Hindlimb muscle (tissue), 1 donor: ENCODE measurements around the gene TBXA2R. TPM values are rescaled to one million over a fixed set of nuclear protein-coding genes. Genes with fewer than 3 reads are reported as not detected.
A peak's percentile ranks its signal among the peaks of the same experiment; 100 is the strongest.

Source experiments
- DNase-seq: peaks from one replicate; pipeline ENCODE4 v3.0.0-alpha.2; 2013
- polyA plus RNA-seq: library from polyadenylated mRNA; unstranded; fragments of 120-200 nt; gene quantifications from one replicate; pipeline ENCODE4 v1.2.1, GENCODE V29; 2013; ENCODE audit not compliant: insufficient read length

Gene TBXA2R
- polyA plus RNA-seq, 1 donor = 3.4 TPM

GRCh38 chr19:3618811-3619630 lies 12.3 kb upstream of the TBXA2R start:
- no peak for DNase-seq

DNA sequence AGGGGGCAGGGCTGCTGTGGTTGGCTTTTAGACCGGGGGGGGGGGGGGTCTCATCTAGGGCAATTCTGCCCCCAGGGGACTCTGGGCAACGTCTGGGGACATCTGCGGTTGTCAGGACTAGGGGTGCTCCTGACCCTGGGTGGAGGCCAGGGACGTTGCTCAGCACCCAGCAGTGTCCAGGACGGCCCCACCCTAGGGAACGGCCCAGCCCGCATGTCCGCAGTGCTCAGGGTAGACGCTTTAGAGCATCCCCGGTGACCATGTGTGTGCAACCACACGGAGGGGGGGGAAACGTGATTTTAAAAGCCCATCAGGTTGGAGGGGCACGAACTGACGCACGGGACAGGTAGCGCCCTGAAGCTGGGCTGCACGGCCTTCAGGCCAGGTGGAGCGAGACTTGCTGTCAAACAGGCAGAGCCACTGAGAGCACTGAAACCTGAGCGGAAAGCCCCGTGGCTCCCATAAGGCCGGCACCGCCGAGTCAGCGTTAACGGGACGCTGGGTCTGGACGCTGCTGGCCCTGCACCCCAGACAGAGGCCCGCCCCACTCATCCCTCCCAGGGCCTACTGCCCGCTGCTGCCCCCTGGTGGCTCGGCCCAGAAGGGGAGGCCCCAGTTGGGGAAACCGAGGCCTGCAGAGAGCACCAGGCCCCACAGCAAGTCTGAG lies 11.6 kb upstream of the TBXA2R start:
- peak; percentile 67 for DNase-seq

- DNase-seq = no peak
Measured at GRCh38 chr19:3617463-3617862, 10.8 kb upstream of the TBXA2R start.

DNA sequence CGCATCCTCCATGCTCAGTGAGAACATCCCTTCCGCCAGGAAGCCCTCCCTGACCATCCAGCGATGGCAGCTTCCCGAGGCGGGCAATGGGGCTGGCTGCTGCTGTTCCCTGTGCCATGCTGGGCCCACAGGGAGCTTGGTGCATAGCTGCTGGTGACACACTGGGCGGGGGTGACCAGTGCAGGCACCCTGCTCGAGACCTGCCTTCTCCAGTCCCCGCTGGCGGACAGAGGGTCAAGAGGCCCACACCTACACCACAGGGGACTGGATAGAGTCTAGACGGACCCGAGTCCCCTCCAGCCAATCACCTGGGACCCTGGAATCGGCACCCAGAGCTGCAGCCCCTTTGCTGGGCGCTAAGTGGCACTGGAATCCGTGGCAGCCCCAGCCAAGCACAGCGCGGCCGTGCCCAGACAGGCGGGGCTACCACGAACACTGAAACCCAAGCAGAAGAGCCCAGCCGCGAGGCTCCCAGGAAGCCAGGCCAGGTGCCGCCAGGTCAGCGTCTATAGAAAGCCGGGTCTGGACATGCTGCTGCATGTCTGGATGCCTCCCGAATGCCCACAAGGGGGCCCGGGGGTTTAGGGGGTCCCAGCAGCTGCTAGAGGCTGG lies 9.0 kb upstream of the TBXA2R start:
- no peak for DNase-seq

DNA sequence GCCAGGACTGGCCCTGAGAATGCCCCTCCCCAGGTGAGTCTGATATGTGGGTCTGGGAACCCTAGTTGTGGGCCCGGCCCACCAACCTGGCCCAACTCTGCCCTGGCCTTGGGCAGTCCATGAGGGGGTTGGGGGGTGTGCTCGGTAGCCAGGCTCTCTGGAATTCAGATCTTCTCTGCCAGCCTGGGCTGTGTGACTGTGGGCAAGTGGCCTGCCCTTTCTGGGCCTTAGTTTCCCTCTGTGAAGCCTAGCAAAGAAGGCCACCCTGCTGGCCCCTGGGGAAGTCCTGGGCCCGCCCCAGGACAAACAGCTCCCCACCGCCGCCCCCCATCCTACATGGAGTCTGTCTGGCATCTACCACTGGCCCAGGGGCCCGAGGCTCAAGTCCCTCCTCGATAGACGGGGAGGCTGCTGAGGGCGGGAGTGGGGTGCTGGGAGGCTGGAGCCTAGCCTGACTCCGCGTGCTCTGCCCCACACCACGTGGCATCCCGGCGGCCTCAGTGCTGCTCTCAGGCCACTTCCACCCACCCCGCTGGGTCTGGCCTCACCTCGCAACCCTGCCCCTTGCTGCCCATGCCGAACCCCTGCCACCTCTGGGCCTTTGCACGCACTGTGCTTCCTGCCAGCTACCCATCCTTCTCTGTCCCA lies 8.3 kb upstream of the TBXA2R start:
- no peak for DNase-seq

- DNase-seq = no peak
Measured at GRCh38 chr19:3613818-3614661, 7.4 kb upstream of the TBXA2R start.

- no peak for DNase-seq
Measured at GRCh38 chr19:3612901-3613741, 6.4 kb upstream of the TBXA2R start.

- no peak for DNase-seq
Measured at GRCh38 chr19:3612330-3612729, 5.7 kb upstream of the TBXA2R start.

- DNase-seq = no peak
Measured at GRCh38 chr19:3611841-3612240, 5.2 kb upstream of the TBXA2R start.

DNA sequence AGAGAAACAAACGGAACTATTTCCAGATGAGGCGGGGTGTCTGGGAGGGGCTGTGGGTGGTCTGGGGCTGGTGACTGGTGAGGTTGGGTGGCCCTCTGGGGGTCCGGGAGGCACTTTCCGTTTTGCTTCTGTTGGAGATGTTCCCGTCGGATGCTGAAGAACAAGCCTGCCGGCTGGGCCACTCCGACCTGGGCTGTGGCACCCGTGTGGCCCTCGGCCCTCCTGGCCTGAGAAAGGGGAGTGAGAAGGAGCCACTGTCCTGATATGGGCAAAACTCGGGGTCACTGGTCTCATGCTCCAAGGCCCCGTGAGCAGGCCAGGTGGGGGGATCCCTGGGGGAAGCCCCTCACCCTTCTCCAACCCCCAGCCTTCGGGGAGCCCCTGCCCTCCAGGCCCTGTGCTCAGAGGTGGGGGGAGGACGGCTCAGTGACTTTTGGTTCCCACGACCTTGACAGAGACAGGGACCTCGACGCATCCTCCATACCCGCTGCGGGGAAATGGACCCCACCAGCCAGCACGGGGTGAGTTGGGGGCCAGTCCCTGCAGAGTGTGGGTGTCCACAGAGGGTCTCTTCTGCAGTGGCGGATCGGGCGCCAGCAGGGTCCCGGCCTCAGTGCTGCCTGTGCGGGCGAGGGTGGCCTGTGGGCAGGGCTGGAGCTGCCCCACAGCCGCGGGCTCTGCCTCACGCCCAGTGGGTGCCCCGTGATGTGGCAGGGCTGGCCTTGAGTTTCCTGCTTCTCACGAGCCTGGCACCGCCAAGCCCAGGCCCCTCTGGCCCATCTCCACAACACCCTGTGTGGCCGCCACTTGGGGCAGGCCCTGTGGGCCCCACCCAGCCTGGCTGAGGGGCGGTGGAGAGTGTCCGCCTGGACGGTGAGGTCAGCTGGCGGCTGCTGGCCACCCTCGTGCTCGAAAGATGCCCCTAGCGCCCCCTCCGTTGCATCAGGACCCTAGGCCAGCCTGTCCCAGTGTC lies 4.4 kb upstream of the TBXA2R start:
- DNase-seq = no peak

- DNase-seq = no peak
Measured at GRCh38 chr19:3609779-3610719, 3.4 kb upstream of the TBXA2R start.

DNA sequence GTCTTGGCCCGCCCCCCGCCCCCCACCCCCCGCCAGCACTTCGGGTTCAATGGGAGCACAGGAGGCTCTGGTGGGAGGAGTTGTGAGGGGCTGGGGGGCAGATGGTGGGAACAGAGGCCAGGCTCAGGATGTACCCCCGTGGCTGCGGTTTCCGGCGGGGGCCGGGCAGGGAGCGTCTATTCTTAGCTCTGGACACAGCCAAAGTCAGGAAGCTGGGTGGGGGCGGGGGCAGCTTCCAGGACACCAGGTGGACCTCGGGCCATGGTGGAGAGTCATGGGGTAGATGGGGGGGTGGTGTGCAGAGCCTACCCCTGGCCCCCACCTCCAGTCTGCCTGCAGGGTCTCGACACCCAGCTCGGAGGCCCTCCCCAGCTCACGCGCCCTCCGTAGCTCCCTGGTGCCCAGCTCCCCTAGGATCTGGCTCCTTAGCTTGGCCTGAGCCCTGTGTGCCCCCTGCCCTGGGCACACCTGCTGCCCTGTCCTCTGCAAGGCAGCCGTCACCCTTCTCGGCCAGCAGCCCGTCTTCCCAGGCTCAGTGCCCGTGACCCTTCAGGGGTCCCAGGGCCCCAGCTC lies 2.2 kb upstream of the TBXA2R start:
- no peak for DNase-seq

- DNase-seq = no peak
Measured at GRCh38 chr19:3608079-3608641, 1.5 kb upstream of the TBXA2R start.

GRCh38 chr19:3607303-3608078 lies 816 bp upstream of the TBXA2R start:
- peak; percentile 48 for DNase-seq

- no peak for DNase-seq
Measured at GRCh38 chr19:3606174-3606689, 443 bp downstream of the TBXA2R start.

- no peak for DNase-seq
Measured at GRCh38 chr19:3605770-3606169, 905 bp downstream of the TBXA2R start.

GRCh38 chr19:3605361-3605760 lies 1.3 kb downstream of the TBXA2R start:
- no peak for DNase-seq
